ENCODE results near the gene CDC42EP3.

DNA sequence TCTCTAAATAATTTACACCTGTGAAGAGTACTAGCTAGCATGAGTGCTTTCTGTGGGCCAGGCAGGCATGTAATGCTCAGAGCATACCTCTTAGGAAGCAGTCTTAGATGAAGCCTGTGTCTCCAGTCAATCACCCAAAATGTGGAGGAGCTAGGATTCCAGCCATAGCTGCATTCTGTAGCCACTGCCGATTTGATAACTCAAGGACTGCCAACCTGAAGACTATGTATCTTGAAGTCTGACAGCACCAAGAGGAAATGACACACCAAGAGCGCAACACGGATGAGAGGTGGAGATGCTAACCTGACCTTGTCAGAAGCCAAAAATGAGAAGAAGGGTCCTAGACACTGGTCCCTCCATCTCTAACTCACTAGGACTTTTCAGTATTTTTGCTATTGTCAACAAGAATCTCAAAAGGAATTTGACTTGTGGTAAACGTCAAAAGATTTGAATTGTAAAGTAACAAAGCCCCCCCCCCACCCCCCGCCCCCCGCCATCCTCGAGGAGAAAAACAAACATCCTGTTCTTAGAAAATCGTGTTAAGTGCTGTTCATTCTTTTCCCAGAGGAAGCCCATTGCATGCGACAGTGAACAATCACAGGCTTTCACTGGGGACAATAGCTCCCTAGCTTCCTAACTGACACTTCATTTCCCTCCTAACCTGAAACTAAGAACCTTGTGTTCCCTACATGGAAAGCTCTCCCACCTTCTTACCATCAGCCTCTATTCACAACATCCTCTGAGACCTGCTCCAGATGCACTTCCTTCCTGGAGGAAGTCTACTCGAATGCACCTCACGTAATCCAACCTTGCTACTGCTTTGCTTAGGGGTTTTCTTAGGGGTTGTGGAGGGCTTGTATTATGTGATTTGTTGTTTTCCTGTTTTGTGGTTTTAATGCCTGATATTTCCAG lies 14.7 kb downstream of the CDC42EP3 start:
- TF ChIP-seq, protein P1, sequence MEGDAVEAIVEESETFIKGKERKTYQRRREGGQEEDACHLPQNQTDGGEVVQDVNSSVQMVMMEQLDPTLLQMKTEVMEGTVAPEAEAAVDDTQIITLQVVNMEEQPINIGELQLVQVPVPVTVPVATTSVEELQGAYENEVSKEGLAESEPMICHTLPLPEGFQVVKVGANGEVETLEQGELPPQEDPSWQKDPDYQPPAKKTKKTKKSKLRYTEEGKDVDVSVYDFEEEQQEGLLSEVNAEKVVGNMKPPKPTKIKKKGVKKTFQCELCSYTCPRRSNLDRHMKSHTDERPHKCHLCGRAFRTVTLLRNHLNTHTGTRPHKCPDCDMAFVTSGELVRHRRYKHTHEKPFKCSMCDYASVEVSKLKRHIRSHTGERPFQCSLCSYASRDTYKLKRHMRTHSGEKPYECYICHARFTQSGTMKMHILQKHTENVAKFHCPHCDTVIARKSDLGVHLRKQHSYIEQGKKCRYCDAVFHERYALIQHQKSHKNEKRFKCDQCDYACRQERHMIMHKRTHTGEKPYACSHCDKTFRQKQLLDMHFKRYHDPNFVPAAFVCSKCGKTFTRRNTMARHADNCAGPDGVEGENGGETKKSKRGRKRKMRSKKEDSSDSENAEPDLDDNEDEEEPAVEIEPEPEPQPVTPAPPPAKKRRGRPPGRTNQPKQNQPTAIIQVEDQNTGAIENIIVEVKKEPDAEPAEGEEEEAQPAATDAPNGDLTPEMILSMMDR (IDR thresholded peaks at IDR 0.05), result no peak
- TF ChIP-seq POLR2A (IDR thresholded peaks at IDR 0.05), result no peak

Measured in thyroid gland (tissue), 4 donors.